ENCODE measurements around the gene VANGL2. TPM values are rescaled to one million over a fixed set of nuclear protein-coding genes. Genes with fewer than 3 reads are reported as not detected.

VANGL2 gene
- total RNA-seq, 1 experiment from 2014 or later: 3.4 TPM

- BruUV-seq (replicated peaks): no TSS peak
- H3K27me3 Mint-ChIP-seq (ENCODE audit: insufficient read depth, unreplicated experiment): peaks cover 16% of the 10 kb centered on the region
- H3K36me3 ChIP-seq (ENCODE audit: control insufficient read depth, insufficient read depth, low read length): no peaks in the 10 kb centered on the region
- TF ChIP-seq, protein P1, sequence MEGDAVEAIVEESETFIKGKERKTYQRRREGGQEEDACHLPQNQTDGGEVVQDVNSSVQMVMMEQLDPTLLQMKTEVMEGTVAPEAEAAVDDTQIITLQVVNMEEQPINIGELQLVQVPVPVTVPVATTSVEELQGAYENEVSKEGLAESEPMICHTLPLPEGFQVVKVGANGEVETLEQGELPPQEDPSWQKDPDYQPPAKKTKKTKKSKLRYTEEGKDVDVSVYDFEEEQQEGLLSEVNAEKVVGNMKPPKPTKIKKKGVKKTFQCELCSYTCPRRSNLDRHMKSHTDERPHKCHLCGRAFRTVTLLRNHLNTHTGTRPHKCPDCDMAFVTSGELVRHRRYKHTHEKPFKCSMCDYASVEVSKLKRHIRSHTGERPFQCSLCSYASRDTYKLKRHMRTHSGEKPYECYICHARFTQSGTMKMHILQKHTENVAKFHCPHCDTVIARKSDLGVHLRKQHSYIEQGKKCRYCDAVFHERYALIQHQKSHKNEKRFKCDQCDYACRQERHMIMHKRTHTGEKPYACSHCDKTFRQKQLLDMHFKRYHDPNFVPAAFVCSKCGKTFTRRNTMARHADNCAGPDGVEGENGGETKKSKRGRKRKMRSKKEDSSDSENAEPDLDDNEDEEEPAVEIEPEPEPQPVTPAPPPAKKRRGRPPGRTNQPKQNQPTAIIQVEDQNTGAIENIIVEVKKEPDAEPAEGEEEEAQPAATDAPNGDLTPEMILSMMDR (IDR thresholded peaks at IDR 0.05; ENCODE audit: insufficient read depth in 1 of 2, low read depth in 1 of 2, low read length in 1 of 2, severe bottlenecking in 1 of 2, unreplicated experiment in 1 of 2): no peak
- no peak overlapping the region for H3K27ac Mint-ChIP-seq (ENCODE audit: unreplicated experiment)
- H3K4me1 ChIP-seq: no peaks in the 10 kb centered on the region
- H3K4me3 ChIP-seq (ENCODE audit: low read depth, low read length): no peak overlapping the region
- CTCF ChIA-PET: no interaction called here
- no peaks in the 10 kb centered on the region for H3K4me1 Mint-ChIP-seq (ENCODE audit: low read depth, unreplicated experiment)
- H3K27me3 ChIP-seq (replicated peaks; ENCODE audit: control insufficient read depth, insufficient read depth, low read length): no peaks in the 10 kb centered on the region; the same call in 1 of the 2 replicates
- no peak overlapping the region for H3K4me3 Mint-ChIP-seq (ENCODE audit: unreplicated experiment)
- H3K9me3 ChIP-seq: no peaks in the 10 kb centered on the region
- no peaks in the 10 kb centered on the region for H3K36me3 Mint-ChIP-seq (ENCODE audit: insufficient read depth, unreplicated experiment)
- intact Hi-C loops (cut with micrococcal nuclease; ENCODE audit: unreplicated experiment): no loop called here
- no peak for DNase-seq
- POLR2A ChIA-PET: no interaction called here
- no peaks in the 10 kb centered on the region for H3K9me3 Mint-ChIP-seq (ENCODE audit: unreplicated experiment)
These were observed 67.2 kb downstream of the VANGL2 start for GRCh38 chr1:160467576-160467975.

- Histone ChIP-seq H3K27me3 (replicated peaks; ENCODE audit: control insufficient read depth, insufficient read depth, low read length) (no peaks in the 10 kb centered on the region; the same call in 1 of the 2 replicates), H3K4me3 (ENCODE audit: low read depth, low read length) (no peak overlapping the region), H3K4me1 (no peaks in the 10 kb centered on the region), H3K36me3 (ENCODE audit: control insufficient read depth, insufficient read depth, low read length) (no peaks in the 10 kb centered on the region), H3K9me3 (no peaks in the 10 kb centered on the region)
- Mint-ChIP-seq H3K9me3 (ENCODE audit: unreplicated experiment) (no peaks in the 10 kb centered on the region), H3K4me1 (ENCODE audit: low read depth, unreplicated experiment) (no peaks in the 10 kb centered on the region), H3K36me3 (ENCODE audit: insufficient read depth, unreplicated experiment) (no peaks in the 10 kb centered on the region), H3K4me3 (ENCODE audit: unreplicated experiment) (no peak overlapping the region), H3K27me3 (ENCODE audit: insufficient read depth, unreplicated experiment) (peaks cover 6% of the 10 kb centered on the region), H3K27ac (ENCODE audit: unreplicated experiment) (no peak overlapping the region)
- no TSS peak for BruUV-seq (replicated peaks)
- TF ChIP-seq, protein P1 (IDR thresholded peaks at IDR 0.05; ENCODE audit: insufficient read depth in 1 of 2, low read depth in 1 of 2, low read length in 1 of 2, severe bottlenecking in 1 of 2, unreplicated experiment in 1 of 2): no peak
- no peak for DNase-seq
- intact Hi-C loops (cut with micrococcal nuclease; ENCODE audit: unreplicated experiment): no loop called here
- POLR2A ChIA-PET: no interaction called here
- CTCF ChIA-PET: no interaction called here
These were observed 70.9 kb downstream of the VANGL2 start for GRCh38 chr1:160471253-160471652.

- intact Hi-C loops (cut with micrococcal nuclease; ENCODE audit: unreplicated experiment): no loop called here
- Mint-ChIP-seq H3K4me3 (ENCODE audit: unreplicated experiment) (no peak overlapping the region), H3K27me3 (ENCODE audit: insufficient read depth, unreplicated experiment) (peaks cover 6% of the 10 kb centered on the region), H3K36me3 (ENCODE audit: insufficient read depth, unreplicated experiment) (no peaks in the 10 kb centered on the region), H3K27ac (ENCODE audit: unreplicated experiment) (no peak overlapping the region), H3K9me3 (ENCODE audit: unreplicated experiment) (no peaks in the 10 kb centered on the region), H3K4me1 (ENCODE audit: low read depth, unreplicated experiment) (no peaks in the 10 kb centered on the region)
- ChIA-PET POLR2A (no interaction called here), CTCF (no interaction called here)
- no peaks in the 10 kb centered on the region for H3K9me3 ChIP-seq
- H3K4me1 ChIP-seq: no peaks in the 10 kb centered on the region
- no TSS peak for BruUV-seq (replicated peaks)
- DNase-seq: no peak
- TF ChIP-seq, protein P1 (IDR thresholded peaks at IDR 0.05; ENCODE audit: insufficient read depth in 1 of 2, low read depth in 1 of 2, low read length in 1 of 2, severe bottlenecking in 1 of 2, unreplicated experiment in 1 of 2): no peak
- no peaks in the 10 kb centered on the region for H3K36me3 ChIP-seq (ENCODE audit: control insufficient read depth, insufficient read depth, low read length)
- no peak overlapping the region for H3K4me3 ChIP-seq (ENCODE audit: low read depth, low read length)
- no peaks in the 10 kb centered on the region; the same call in 1 of the 2 replicates for H3K27me3 ChIP-seq (replicated peaks; ENCODE audit: control insufficient read depth, insufficient read depth, low read length)
These were observed 71.7 kb downstream of the VANGL2 start for GRCh38 chr1:160472112-160472511.

Data from Caco-2 (cell line).